GM19023 (cell line): ENCODE results near the gene CRIM1.
A peak's percentile ranks its signal among the peaks of the same experiment; 100 is the strongest.

Experiments
- ATAC-seq: cut with Tn5 transposase; IDR thresholded peaks from one replicate; pipeline ENCODE4 v1.9.1; 2021; ENCODE audit warnings: mild to moderate bottlenecking, moderate library complexity; ENCODE audit not compliant: unreplicated experiment

CRIM1 gene

GRCh38 chr2:36511858-36512603 is 156.5 kb downstream of the CRIM1 start:
- ATAC-seq = no peak

DNA sequence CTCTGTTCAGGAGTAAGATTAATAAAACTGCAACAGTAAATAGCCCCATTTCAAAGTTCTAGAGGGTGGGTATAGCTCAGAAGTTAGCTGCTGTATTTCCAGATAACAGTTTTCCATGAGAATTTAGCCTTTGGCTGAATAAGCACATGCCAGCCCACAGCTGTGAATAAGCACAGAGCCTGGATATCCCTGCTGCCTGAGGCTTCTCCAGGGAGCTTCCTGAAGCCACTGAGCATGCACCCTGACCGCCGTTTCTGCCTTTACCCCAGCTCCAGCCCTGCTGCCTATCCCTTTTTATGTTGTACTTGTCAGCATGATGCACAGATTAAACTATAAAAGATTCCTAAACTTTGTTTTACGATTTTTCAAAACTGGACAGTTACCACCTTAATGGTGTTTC is 157.1 kb downstream of the CRIM1 start:
- ATAC-seq = no peak

DNA sequence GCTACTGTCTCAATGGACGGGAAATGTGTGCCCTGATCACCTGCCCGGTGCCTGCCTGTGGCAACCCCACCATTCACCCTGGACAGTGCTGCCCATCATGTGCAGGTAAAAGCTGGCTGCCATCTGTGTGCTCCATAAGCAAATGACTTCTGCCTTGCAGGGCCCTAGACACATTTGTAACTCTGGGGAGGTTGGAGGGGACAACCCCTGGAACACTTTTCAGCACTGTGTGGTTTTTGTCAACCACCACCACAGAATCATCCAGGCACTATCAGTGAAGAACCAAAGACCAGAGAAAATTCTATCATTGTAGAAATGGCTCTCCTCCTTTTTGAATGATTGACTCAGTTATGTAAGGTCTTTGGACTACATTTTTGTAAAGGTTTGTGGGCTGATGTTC is 158.1 kb downstream of the CRIM1 start:
- ATAC-seq = no peak

DNA sequence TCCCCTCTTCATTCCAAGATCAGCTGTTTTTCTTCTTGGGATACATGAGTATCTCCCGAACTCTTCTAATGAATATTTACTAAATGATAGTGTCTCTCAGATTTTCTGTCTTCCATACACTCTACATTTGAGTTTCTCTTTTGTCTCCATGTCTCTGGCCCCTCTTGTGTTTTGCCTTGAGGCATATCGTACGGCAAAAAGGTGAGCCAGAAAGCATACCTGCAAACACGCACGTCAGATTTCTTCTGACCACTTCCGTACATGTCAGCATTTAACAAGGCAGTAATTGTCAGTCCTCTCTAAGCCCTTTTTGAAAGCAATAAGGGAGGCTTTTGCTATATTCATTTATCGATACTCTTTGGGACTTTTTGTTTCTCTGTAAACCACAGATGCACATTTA is 160.0 kb downstream of the CRIM1 start:
- no peak for ATAC-seq

GRCh38 chr2:36516136-36516870 is 160.7 kb downstream of the CRIM1 start:
- no peak for ATAC-seq

DNA sequence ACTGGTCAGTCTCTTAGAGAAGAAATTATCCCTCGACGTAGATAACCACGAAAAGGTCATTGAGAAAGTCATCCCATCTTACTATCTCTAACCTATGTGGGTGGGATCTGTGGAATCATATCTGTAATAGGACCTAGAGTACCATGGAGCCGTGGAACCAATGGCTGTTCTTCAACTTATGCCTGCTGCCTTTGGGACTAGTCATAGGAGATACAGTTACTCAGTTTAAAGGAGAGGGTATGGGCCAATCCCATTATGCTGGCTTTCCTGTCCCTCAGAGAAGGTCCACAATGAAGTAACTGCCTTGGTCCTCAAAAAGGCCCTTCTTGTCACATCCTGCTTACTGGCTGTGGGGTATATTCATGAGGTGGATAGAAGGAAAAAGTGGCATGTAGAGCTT is 164.9 kb downstream of the CRIM1 start:
- no peak for ATAC-seq

DNA sequence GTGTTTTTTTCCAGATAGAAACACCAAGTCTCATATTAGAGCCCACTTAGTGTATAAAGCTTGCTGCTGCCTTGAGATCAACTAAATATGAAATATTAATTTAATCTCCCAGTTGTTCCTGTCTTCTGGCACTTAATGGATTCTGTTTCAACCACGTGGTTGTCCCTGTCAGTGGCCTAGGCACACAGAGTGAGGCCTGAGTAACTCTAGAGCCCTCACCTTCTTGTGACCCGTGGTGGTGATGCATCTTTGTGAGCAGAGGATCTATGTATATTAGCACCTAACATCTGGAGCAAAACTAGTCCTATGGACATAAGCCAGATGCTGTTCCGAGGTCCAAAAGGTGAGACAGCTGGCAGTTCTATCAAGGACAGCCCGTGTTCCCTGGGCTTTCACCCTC is 167.6 kb downstream of the CRIM1 start:
- ATAC-seq = no peak

DNA sequence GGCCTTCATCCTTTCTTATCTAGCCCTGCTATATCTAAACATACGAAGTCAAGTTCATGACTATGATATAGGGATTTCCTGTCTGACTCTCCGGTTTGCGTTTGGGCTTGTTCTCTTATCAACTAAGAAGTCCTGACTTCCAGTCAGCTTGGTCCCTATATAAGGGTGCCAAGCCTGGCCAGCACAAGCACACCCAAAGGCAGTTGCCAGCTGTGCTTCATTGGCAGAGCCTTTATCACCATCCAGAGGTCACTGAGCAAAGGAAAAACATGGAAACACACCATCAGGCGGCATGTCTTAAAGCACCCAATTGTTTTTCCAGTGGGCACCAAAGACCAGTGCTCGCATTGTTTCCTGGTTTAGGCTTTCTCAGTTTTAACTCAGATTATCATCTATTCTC is 169.7 kb downstream of the CRIM1 start:
- no peak for ATAC-seq

GRCh38 chr2:36526226-36526625 is 170.6 kb downstream of the CRIM1 start:
- no peak for ATAC-seq

DNA sequence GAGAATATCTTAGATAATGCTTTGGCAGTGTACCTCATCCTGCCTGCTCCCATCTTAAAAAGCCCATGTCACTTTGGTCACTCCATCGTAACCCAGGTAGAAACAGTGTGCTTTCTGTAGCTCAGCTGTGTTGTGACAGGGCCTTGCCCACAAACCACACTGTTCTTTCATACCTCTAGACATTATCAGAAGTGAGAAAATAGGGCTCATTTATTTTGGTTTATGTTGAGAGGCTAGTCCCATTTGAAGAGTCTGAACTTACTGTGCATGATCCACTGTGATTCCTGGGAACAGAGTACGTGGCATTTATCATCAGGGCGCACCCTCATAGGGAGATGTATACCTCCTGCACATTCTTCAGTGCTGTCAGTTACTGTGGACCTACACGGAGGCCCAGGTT is 172.7 kb downstream of the CRIM1 start:
- ATAC-seq = peak; percentile 81

DNA sequence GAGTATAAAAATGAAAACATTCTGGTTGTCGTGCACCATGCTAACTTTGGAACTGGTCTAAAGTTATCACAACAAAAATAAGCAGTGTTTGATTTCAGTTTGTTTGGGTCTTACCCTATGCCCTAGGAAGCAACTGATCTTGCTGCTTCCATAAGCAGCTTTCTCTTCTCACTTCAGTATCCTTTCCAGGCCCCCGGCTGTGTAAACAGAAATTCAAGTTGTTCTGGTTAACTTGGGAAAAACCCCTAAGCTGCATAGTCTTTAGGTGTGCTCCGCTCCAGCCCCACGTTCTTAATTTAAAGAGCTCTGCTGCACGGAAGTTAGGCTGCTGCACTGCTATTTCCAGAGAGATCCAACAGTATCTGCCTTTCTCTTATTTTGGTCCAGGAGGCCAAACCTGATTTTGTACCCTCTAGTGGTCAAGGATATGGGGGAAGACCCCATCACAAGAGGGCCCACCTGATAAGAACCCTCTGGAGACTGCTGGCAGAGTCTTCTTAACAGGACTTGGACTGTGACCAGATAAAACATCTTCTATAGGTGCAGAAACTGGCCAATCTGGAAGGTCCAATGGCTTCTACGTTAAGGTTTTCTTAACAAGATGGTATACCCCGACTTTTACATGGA is 173.3 kb downstream of the CRIM1 start:
- ATAC-seq = no peak

DNA sequence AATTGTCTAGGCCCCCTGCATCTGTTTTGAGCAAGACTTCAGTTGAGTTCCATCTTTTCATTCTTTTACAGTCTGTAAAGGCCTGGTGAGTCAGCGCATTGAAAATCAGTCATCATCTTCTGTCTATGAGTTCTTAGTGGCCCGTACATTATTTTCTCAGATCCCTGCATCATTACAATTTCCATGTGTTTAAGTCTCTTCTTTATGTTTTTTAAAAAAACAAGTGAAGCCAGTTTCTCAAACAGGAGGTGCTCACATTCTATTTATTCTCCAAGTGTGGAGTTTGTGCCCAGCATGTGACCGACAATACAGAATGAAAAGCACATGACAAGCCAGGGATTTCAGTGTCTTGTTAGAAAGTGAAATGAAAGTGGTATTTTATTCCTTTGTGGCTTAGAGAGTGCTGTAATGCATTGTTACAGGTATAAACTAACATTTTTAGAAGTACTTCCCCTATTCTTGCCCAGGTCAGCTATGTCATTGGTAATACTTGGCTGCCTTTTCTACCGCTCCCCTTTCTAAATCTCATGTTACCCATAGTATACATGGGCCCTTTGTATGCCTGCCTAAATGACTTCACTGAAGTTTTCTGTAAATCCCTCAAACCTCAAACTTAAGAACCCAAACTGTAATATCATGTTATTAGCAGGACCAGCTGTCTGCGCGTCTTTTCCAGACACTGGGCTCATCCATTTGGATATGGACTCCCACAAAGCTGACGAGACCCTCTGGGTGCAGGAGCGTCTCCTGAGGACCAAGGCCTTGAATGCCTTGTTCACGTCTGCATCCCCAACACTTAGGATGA is 174.8 kb downstream of the CRIM1 start:
- ATAC-seq = peak; percentile 61

- no peak for ATAC-seq
Measured at GRCh38 chr2:36530983-36531354, 175.4 kb downstream of the CRIM1 start.

GRCh38 chr2:36534275-36534799 is 178.8 kb downstream of the CRIM1 start:
- no peak for ATAC-seq

DNA sequence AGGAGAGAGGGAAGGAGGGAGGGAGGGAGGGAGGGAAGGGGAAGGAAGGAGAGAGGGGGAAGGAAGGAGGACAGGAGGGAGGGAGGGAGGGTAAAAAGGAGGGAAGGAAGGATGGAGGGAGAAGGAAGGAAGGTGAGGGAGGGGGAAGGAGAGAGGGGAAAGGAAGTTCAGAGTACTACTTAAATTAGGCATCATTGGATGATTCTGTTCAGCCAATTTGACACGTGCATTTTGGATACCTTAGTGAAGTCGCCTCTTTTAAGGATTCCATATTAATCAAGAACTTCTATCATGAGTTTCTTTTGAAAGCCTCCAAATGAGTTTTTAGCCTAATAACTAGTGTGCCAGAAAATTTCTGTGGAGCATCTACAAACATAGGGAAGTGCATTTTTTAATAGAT is 179.5 kb downstream of the CRIM1 start:
- ATAC-seq = no peak

- no peak for ATAC-seq
Measured at GRCh38 chr2:36536776-36537175, 181.2 kb downstream of the CRIM1 start.

GRCh38 chr2:36538335-36538734 is 182.8 kb downstream of the CRIM1 start:
- ATAC-seq = no peak

DNA sequence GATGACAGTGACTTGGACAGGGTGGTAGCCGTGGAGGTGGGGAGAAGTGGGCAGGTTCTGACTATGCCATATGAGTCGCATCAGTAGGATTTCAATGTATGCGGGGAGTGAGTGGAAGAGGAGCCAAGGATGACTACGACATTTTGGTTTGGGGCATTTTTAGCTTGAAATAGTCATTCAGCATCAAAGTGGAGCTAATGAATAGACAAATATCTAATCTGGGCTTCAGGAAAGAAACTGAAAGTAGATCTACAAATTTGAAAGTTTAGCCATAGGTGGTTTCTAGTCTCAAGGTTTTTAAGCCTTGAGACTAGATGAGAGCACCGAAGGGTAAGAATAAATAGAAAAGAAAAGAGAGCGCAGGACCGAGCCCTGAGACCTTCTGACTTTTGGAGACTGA is 184.1 kb downstream of the CRIM1 start:
- peak; percentile 76 for ATAC-seq

DNA sequence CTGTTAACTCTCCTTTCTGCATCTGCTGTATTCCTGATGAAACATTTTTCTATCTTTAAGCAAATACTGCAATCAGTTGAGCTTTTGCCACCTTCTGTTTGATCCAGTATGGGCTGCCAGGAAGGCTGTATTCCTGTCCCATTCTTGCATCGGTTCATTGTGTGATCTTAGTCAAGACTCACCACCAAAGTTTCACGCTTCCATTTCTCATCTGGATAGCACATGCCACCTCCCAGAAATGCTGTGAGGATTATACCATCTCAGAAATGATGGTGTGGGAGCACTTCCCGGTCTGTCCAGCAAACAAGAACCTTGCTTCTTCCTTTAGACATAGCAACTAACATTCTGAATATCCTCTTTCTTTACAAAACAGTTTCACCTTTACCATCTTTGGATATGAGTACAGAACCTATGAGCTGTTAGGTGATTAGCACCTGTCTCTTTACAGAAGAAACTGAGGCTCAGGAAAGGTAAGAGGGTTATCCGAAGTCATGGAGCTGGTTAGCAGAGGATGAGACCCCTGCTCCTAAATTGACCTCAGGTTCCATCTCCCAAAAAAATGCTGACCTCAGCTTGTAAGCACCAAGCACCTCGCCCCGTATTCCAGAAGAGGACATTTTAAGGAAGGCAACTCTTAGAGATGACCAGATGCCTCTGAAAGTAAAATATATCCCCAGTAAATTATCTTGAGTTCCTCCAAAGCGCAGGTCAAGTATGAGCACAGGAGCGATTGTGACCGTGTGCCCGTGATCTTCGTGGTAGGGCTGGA is 185.6 kb downstream of the CRIM1 start:
- no peak for ATAC-seq

DNA sequence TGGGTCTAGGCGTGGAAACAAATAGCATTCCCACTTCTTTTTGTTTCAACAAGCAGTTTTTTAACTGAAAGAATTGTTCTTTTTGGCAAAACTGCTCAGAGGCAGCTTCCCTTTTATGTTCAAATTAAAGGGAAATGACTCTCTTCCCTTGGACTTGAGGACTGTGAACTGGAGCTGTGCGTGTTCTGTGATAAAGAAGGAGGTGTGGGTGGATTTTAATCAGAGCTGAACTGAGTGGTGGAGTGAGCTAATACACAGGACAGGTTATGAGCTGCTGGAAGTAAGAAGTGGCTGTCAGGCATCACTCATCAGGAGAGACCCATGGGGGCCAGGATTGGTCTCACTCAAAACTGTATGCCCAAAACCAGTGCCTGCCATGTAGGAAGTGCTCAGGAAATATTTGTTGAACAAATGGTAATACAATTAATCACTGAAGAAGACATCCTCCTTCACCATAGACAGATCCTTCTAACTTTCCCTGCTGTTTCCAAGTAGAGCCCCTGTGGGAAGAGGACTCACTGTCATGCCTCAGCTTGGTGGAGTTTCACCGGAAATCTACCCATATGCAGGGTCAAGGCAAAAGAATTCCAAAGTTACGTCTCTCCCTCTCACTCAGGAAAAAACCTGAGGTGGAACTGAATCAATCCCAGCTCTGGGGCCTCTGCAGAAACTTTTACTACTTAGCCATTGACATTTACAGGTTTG is 186.5 kb downstream of the CRIM1 start:
- ATAC-seq = no peak
